GM12892 (cell line): ENCODE data around the gene MYG1.

ENCODE experiments used
- POLR2A ChIP-seq: IDR thresholded peaks from 2 replicates; pipeline ENCODE4 v1.6.1; 2011; ENCODE audit warnings: low read depth, low read length, control low read depth
- POLR2AphosphoS5 ChIP-seq: IDR thresholded peaks from 2 replicates; pipeline ENCODE4 v1.6.1; 2011; ENCODE audit warnings: low read depth, low read length, control low read depth

- TF ChIP-seq POLR2A (no peak), POLR2AphosphoS5 (no peak)
Measured at GRCh38 chr12:53276511-53276910, 23.0 kb upstream of the MYG1 start.
